Epithelial cell of prostate (primary cell): ENCODE data around the gene OR2G3.

Source experiments
- DNase-seq: peaks from one replicate; pipeline ENCODE4 v3.0.0-alpha.2; 2011; ENCODE audit warnings: low read depth, low spot score
- H3K27ac ChIP-seq: fragments of 450-650 bp; 2 replicates; pipeline ENCODE4 v1.5.1; 2017; ENCODE audit warnings: mild to moderate bottlenecking

Gene OR2G3

DNA sequence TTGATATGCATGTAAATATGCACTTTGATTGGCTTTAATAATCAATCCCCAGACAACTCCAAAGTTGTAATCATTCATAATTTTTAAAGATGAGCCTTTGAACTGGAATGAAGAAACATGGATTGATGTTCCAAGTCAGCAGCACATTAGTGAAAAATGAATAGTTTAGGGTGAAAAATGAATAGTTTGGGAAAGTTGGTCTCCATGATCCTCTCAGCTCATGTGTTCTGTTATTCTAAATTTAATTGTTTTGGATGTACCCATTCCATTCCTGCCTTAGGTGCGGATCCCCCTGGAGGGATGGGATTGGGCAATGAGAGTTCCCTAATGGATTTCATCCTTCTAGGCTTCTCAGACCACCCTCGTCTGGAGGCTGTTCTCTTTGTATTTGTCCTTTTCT lies at the start of gene OR2G3:
TSS of gene OR2G3 (plus strand) at position 301 of the 400 bp plus-strand sequence. CDS start at position 301, 0 bp downstream.
- H3K27ac ChIP-seq, result no peak within 1 kb of the TSS
- no peak for DNase-seq

DNA sequence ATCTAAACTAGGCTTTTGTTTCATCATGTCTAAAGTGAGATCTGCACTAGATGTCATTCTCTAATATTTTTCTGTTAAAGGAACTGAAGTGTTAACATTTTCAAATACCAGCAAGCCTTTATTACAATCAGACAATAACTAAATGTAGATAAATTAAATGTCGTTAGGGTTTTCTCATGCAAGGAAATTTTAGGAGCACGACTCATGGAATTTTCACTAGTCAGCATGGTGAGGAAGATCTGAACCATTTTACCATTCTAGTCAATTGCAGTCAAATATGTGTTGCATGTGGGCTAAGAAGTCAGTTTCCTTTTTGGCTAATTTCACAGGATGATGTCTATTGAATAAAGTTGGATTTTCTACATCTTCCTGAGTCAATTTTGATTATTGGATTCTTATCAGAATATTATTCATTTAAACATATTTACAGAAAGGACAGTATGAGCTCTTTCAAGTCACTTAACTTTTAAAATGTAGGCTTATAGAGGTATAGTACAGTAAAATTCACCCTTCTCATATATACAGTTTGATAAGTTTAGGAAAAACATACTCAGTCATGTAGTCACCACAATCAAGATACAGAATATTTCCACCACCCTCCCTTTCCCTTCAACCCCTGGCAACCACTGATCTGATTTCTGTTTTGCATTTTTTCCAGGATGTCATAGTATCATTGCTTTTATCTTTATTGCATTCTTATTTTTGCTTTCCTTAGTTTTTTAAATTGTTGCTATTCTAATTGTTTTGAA lies 47.3 kb upstream of the OR2G3 start:
- no peak for DNase-seq
- H3K27ac ChIP-seq, result no peak overlapping the region

DNA sequence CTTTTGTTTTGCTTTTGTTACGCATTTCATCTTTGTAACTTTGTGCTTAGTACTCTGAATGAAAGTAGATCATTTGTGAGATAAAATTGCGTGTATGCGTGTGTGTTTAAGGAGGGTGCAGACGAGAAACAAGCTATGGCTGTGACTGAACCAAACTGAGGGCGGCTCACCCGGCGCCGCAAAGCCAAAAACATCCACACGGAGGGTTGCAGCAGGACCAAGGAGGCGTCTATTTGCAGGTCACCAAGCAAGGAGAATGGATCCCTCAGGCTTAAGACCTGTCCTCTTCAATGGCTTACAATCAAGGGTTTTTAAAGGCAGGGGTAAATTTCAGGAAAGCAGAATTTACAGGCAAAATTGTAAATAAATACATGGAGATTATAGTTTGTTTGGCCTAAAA lies 43.7 kb upstream of the OR2G3 start:
- H3K27ac ChIP-seq, result no peak overlapping the region
- no peak for DNase-seq

DNA sequence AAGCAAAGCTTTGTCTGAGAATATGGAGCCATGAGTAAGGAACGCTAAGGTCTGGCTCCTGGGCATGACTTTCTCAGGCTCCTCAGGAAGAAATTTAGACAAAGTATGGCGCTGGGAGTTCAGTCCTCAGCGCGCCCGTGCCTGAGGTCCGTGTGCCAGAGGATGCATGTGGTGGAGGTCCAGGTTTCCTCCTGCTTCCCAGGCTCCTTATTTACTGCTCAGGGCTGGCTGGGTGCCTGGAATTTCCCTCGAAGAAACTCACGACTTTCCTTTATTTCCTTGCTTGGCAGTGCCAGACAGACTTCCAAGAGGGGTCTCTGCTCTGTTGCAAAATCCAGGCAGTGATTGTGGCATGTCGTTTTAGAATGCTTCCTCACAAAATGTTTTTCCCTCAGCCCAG lies 43.2 kb upstream of the OR2G3 start:
- DNase-seq, result no peak

DNA sequence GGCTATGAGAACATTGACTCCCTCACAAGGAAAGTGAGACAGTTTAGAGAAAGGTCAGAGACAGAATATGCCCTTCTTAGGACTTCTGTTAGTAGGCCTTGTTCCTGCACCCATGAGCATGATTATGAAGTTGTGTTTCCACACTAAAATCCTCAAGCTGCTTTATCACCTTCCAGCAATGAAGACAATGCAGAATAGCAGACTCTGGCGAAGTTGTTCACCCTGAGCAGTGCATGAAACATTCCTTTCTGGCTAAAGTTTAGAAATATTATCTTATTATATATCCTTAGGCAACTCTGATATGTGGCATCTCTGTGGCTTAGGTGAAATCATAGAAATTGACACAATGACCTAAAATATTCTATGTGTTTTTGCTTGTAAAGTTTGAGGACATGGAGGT lies 31.1 kb upstream of the OR2G3 start:
- no peak for DNase-seq
- no peak overlapping the region for H3K27ac ChIP-seq

More for the DNA sequence above, 43.2 kb upstream of the OR2G3 start:
- H3K27ac ChIP-seq, result no peak overlapping the region

DNA sequence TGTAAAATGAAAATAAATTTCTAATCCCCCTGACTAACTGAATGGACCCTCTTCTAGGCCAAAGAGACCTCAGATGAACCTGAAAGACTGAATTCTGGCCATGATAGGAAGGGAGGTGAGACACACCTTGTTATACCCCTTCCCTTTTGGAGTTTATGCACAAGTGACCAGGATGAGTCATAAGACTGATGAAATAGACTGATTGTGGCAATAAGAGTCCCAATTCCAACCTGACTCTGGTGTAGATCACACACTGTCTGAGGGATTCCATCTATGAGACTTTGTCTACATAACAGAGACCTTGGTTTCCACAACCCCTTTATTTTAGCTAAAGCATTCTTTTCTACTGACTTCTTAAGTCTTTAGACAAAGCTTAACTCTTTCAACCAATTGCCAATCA lies 30.7 kb upstream of the OR2G3 start:
- H3K27ac ChIP-seq, result no peak overlapping the region
- no peak for DNase-seq

DNA sequence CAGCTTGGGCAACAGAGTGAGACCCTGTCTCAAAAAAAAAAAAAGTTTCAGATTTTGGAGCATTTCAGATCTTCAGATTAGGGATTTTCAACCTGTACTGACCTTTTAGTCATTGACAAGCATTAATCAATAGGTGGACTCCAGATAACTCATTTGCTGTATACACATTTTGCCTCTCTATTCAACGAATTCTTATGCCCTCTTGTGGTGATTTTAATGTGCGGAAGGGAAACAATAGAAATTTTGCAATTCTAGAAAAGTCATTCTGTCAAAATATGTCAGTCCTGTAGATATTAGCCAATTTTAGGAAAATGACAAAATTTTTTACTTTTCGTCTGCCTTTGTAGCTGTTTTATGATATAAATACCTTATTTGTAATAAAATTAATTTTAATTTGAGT lies 28.9 kb upstream of the OR2G3 start:
- no peak overlapping the region for H3K27ac ChIP-seq
- no peak for DNase-seq

DNA sequence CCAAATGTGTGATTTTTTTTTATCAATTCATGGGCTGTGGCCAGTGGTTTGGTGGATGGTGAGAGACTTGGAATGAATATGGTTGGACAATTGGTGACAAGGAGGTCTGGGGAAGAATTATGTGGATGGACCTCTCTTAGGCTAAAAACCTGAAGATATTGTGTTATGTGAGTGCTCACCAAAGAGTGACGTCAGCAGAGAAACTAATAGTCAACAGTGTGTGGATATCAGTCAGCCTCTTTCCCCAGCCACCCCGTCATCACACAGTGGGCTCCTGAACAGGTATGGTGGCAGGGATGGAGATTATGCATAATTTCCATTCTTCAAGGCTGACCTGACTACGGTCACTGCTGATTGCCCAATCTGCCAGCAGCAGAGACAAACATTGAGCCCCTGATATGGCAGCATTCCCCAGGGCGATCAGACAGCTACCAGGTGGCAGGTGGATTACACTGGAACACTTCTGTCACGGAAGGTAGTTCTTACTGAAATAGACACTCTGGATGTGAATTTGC lies 26.4 kb upstream of the OR2G3 start:
- no peak for DNase-seq
- no peak overlapping the region for H3K27ac ChIP-seq

DNA sequence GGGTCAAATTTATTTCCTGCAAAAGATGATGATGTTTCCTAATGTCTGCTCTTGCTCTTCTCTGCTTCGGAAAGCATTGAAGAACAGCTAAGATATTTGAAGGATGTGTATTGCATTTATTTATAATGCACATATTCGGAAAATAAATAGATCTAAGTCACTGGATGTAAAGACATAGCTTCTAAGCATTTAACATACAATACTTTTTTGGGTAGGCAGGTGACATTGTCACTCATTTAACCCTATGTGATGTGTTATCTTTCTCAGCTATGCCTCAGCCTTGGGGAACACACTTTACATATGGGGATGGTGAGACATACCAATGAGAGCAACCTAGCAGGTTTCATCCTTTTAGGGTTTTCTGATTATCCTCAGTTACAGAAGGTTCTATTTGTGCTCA lies 17.3 kb upstream of the OR2G3 start, which contains the start of gene OR2G2:
TSS of gene OR2G2 (plus strand) at position 301 of the 400 bp plus-strand sequence. CDS start at position 301, 0 bp downstream.
- DNase-seq, result no peak
- no peak within 1 kb of the TSS for H3K27ac ChIP-seq

DNA sequence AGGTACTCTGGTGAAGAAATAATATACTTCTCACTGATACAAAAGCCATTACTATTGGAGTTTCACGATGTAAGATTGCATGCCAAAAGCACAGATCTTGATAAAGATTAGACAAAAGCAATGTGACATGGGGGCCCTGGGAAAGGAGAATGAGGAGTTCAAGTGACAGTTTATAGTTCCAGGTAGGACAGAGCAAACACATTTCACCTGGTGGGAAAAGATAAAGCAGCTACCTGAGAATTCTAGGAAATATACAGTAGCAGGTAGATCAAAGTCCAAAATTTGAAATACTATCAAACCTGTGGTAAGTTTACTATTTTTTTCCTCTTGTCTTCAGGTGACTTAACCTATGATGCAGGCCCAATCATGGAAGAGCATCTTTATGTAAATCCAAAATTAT lies 8.0 kb downstream of the OR2G3 start:
- no peak for DNase-seq
- H3K27ac ChIP-seq, result no peak overlapping the region

DNA sequence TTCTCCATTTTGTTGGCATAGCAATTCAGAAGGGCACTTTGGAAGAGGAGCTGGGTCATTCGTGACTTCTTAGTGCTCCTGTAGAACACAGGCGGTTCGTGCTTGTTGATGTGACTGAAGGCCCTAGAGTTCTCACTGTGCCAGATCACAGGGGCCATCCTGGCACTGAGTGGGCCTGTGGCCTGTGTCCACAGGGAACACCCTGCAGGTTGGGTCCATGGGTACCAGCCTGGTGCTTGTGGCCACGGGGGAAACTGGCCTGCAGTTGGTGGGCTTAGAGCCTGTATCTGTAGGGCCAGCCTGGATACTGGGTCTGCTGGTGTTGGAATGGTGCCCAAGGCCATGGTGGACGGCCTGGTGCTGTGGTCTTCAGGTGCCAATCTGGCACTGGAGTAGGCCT lies 9.2 kb downstream of the OR2G3 start:
- DNase-seq, result no peak
- H3K27ac ChIP-seq, result no peak overlapping the region

DNA sequence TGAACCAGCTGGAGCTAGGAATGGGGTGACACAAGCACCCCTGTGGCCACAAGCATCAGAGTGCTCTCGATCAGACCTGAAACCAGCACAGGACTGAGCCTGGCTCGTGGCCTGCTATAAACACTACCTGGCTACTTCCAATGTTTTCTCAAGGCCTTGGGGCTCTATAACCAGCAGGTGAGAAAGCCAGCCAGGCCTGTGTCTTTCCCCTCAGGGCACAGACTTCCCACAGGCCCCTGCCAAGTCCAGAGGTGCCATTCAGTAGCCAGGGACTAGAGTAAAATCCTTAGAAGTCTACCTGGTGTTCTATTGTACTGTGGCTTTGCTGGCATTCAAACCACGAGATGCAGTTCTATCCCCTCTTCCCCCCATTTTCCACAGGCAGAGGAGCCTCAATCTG lies 22.6 kb downstream of the OR2G3 start:
- H3K27ac ChIP-seq, result no peak overlapping the region

DNA sequence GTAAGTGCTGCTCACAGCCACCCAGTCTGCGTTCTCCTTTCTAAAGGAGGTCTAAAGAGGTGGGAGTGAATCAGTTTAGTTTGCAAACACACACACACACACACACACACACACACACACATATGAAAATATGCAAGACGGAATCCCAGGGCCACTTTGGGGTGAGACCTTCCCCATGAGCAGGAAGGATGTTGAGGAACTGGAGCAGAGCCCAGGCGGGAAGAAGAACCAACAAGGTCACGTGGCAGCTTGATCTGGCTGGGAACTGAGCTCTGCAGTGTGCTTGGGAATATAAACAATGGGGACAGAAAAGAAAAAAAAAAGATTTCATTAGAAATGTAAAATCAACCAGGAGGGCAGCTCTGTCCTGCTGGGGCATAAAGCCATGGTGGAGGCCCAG lies 32.6 kb downstream of the OR2G3 start:
- no peak for DNase-seq
- no peak overlapping the region for H3K27ac ChIP-seq

More for the DNA sequence above, 22.6 kb downstream of the OR2G3 start:
- DNase-seq, result no peak

DNA sequence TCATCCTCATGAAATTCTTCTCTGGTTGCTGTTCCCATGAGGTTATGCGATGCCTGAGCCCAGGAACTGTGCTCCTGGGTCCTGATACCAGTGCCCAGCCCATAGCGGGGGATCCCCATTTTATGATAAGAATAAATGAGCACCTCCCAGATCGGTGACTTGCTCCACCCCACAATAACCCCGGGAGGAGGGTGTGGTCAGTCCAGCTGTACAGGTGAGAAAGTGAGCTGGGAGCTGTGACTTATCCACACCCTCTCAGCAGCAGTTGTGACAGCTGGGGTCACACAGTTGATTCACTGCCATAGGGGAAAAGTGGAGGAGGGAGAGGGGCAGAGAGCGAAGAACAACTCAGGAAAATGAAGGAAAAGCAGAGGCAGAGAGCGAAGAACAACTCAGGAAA lies 33.4 kb downstream of the OR2G3 start:
- DNase-seq, result no peak
- H3K27ac ChIP-seq, result no peak overlapping the region

DNA sequence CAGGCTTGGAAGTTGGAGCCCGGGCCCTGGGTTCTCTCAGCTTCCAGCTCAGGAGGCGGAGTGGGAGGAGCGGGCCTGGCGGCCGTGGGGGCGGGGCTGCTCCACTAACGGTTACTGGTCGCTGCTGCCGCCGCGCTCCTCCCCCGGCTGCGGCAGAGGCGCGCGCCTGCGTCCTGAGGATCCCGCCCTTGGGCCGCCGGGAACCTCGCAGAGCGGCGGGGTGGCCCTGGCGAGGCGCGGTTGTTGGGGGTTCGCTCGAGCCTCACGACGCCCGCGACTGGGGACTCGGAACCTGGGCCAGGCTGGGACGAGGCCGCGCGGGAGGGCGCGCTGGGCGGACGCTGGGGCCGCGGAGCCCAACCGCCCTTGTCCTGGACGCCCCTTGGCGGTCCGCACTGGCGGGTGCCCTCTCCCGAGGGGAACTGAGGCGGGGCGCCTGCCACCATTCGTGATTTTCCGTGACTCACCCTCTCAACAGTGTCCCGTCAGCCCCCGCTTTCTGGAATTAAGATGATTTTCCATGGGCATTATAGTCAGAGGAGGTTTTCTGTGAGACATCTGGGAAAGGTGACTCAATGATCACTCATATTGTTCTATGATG lies 34.1 kb downstream of the OR2G3 start:
- no peak overlapping the region for H3K27ac ChIP-seq
- DNase-seq, result no peak

DNA sequence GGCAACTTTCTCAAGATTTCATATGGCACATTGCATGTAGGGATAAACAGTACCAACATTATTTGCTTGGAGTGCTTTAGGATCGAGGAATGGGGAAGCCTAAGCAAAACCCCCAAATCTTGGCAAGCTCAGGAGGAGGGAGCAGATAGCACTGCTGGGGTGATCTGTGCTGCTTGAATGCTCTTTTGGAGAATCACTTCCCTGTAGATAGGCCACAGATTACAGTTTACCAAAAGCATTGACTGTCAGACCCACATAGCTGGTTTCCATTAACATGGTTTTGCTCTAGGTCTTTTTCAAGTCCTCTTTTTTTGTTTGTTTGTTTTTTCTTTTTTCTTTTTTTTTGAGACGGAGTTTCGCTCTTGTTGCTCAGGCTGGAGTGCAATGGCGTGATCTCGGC lies 37.4 kb downstream of the OR2G3 start:
- no peak overlapping the region for H3K27ac ChIP-seq
- no peak for DNase-seq

DNA sequence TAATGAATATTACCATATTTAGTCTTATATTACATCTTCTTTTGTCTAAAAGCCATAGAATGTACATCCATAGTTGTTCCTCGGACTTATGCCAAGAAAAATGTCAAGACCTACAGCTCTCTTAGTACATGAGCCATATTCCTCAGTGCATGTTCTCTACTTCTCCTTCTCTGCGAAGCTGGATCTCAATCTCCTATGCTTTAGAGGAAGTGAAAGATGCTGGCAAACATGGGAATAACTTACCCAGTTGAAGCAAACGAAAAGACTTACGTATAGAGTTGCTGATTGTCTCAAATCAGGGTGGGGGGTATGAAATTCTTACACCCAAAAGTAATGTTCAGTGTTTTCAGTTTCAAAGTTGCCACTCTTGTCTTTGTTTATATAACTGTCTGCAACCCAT lies 41.5 kb downstream of the OR2G3 start:
- no peak overlapping the region for H3K27ac ChIP-seq
- no peak for DNase-seq

DNA sequence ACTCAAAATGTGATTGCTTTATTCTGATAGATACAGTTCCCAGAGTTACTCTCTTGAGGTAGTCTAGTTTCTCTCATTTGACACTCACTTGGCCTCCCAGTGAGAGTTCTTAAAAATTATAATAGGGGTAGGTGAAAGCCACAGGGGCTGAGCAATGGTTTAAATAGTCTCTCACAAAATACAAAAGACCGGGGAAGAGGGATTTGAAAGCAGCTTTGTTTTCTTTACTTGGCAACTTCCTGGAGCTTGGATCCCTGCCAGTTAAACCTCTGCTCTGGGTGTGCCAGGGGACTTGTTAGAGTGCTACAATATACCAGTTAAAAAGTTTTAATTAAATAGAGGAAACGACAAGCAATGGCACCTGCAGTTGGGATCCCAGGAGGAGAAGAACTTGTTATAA lies 42.5 kb downstream of the OR2G3 start:
- DNase-seq, result no peak
- H3K27ac ChIP-seq, result no peak overlapping the region

DNA sequence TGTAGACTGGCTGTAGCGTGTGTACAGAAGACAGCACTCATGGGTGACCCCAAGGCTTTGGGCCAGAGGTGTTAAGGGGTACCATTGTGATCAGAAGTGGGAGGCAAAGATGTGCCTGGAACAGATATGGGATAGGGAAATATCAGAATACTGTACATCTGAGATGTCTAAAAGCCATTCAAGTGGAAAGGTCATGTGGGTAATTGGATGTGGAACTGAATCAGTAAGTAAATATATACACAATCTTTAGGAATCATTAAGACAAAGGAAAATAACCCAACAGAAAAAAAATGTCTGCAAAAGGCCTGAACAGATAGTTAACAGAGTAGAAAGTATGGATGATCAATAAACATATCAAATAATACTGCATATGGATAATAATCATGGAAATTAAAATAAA lies 47.7 kb downstream of the OR2G3 start:
- DNase-seq, result no peak
- H3K27ac ChIP-seq, result no peak overlapping the region
